HG02870 (cell line): ENCODE measurements around the gene ATXN10.
"Not testable (repeated sequence)": the region's sequence is repeated elsewhere in the genome, so short reads cannot be mapped to it uniquely, and the experiment has no call there.

ENCODE experiments used
- ATAC-seq: cut with Tn5 transposase; IDR thresholded peaks from one replicate; pipeline ENCODE4 v1.9.1; 2021; ENCODE audit warnings: mild to moderate bottlenecking, moderate library complexity; ENCODE audit not compliant: unreplicated experiment

The ATXN10 gene

DNA sequence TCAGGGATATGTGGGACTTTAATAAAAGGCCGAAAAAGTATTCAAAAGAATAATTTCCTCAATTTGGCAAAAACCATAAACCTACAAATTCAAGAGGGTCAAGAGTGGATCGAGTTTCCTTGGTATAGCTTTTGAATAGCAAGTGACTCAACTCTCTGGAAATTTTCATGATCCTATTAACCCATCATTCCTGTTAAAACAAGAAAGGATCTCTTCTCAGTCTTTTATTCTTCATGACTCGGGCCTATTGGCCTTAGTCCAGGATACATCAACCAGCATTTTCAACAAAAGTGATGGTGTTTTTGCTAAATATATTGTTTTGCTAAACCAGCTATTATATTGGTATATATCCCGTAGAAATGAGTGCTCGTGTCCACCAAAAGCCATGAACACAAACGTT is 110.3 kb downstream of the ATXN10 start:
- ATAC-seq: no peak

DNA sequence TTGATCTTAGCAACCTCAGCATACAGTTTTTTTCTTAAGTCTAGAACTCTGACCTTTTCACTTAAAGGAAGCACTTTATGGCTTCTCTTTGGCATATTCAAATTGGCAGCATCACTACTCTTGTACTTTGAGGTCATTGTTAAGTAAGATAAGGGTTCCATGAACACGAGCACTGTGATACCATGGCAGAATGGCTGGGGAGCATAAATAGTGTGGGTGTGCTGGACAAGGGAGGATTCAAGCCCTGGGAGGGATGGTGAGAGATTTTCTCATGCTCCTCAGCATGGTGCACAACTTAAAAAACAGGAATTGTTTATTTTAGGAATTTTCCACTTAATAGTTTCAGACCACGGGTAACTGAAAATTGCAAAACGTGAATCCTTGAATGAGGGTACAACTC is 111.4 kb downstream of the ATXN10 start:
- no peak for ATAC-seq

DNA sequence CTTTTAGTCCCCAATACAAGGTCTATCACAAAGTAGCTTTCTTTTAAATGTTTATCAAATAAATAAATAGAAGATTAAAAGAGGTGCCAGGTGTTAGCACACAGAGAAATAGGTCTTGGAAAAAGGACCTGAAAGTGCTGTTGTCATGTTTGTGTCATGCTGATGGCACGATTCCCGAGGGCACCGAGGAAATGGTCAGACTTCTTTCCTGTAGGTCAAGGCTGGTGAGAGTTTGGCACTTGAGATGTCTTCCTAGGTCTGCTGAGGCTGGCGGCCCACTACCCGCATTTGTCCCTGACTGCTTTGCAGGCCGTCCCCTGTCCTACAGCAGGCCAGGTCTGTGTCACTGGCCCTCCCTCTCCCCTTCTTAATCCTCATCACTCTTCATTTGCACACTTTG is 112.1 kb downstream of the ATXN10 start:
- ATAC-seq: no peak

DNA sequence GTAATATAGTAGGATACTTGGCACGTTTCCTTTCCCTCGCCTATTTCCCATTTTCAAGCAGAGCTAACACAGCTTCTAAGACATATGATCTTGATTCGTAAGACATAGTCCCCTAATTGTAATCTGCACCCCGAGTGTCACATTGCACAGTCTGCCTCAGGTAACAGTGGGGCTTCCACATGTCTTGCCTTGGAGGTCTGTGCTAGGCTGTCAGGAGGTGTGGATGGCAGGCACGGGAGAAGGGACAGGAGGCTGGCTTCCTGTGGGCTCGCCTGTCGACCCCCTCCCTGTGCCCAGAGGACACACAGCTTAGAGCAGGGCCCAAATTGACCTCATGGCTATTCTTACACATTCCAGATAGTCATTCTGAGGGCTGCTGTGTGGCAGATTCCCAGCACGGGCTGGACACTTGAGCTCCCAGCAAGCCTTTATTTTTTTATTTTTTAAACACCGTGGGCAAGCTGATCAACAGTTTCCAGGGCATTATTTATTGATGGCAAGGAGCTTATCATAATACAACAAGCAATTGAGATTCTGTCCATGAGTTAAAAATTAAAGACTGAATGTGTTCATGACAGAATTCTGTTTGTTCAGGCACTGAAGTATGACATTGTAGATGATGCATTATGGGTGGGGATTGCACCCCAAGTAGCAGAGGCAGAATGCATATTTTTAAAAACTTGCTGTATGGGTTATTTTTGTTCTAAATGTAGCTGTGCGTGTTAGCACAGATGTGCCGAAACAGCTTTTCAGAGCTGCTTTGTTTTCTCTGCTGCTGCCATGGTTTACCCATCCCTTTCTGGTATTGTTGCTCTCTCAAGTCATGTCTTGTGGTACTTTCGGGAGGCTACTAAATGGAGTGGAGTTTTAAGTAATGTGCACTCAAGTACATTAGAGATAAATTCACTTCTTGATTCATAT is 113.0 kb downstream of the ATXN10 start:
- ATAC-seq: peak; percentile 48

DNA sequence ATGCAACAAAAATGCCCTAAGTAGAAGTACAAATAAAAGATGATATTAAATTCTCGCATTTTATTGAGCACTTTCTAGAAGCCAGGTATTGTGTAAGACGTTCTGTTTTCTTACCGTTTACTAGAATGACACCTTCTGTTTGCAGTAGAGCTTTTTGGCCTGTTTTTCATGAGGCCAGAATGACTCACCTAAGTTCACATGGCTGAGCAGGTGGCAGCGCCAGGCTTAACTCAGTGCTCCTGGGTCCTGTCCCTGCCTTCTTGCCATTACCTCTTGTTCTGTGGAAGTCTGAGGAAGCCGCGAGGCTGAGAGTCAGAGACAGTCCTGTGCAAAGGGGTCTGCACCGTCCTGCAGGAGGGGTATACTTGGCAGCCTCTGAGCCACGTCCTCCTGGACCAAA is 113.8 kb downstream of the ATXN10 start:
- no peak for ATAC-seq

DNA sequence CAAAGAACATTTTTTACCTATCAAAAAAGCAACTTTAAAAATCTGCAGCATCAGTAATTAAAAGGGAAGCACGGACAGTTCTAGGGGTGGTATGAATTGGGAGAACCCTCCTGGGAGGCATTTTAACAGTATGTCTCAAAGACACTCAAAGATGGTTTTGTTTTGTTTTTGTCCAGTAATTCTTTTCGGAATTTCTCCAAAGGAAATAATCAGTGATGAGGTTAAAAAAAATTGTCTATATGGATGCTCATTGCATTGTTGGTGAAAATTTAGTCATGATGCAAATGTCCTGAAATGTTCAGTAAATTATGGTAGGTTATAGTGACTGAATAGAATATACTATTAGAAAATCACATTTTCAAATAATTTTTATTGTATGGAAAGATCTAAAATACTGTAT is 115.1 kb downstream of the ATXN10 start:
- no peak for ATAC-seq

DNA sequence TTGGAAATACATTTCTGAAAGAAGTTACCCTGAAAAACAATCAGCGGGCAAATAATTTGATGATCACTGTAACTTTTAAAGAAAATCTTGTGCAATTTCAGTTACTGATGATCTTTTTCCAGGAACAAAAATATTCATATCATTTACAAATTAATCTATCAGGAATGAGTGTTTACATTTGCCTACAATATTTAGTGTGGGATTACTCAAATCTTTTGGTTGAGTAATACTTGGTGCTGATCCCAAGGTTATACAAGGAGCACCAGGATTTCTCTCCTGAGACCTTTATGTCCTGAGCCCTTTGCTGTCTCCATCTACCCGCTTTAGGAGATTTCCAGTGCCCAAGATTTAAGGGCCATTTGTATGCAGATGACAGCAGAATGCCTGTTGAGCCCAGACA is 116.1 kb downstream of the ATXN10 start:
- no peak for ATAC-seq

DNA sequence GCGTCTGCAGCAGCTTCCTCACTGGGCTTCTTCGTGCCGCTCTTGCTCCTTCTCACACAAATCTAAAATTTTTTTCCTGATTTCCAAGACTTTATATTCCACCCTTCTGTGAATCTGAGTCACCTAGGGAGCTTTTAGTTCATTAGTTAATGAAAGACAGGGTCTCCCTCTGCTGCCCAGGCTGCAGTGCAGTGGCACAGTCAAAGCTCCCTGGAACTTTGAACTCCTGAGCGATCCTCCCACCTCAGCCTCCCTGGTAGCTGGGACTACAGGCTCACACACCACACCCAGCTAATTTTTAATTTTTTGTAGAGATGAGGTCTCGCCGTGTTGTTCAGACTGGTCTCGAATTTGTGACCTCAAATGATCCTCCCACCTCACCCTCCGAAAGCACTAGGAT is 116.9 kb downstream of the ATXN10 start:
- ATAC-seq: no peak

DNA sequence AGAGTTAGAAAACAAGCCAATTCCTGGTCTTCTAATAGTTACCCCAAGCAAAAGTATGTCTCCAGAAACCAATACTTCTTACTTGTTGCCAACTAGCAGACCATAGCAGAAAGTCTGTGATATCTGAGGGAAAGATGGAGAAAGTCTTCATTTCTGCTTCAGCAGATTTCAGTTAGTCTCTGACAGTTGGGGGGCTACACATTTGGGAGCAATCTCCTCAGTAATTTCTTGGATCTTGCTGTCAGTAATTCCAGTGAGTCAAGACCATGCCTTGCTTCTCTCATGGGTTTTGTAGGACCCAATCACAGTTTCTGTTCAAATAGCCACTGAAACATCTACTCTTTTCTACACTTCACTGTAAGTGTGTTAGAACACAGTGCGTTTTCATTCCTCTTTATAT is 118.8 kb downstream of the ATXN10 start:
- no peak for ATAC-seq

DNA sequence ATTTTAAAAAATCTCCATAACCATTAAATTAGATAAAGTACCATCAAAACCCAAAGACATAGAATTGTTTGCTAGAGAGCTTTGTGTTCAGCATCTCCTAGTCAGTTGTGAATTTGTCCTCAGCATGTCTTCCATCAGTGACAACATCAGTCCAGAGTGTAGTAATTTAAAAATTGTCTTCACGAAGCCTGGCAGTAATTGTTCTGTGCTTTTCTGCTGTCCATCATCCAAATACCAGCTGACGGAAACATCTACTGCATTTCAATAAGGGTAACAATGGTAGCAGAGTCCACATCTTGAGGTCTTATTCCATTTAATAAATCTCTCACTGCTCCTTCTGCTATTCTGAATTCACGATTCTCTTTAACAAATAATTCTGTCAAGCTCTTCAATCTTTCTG is 121.5 kb downstream of the ATXN10 start:
- no peak for ATAC-seq

DNA sequence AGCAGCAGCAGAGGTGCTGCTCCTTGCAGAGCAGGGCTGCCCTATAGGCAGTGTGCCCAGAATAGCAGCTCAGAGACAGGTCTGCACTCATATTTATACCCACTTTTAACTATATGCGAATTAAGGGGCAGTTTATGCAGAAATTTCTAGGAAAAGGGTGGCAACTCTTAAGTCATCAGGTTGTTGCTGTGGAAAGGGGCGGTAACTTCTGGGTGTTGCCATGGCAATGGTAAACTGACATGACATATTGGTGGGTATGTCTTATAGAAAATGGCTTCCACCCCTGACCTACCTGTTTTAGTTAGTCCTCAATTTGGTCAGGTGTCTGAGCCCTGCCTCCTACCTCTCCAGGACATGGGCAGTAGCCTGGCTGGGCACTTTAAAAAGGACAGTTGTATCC is 122.3 kb downstream of the ATXN10 start:
- no peak for ATAC-seq

DNA sequence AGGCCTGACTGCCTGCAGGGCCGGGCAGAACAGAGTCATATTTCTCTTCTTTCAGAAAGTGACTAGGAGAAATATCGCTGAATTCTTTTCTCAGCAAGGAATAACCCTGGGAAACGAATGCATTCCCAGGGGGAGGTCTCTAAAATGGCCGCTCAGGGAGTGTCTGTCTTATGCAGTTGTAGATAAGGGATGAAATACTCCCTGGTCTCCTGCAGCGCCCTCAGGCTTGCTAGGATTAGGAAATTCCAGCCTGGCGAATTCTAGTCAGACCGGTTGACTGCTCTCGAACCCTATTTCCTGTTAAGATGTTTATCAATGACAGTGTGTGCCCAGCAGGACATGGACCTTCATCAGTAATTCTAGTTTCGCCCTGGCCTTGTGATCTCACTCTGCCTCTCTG is 124.4 kb downstream of the ATXN10 start:
- ATAC-seq: not testable (repeated sequence)

DNA sequence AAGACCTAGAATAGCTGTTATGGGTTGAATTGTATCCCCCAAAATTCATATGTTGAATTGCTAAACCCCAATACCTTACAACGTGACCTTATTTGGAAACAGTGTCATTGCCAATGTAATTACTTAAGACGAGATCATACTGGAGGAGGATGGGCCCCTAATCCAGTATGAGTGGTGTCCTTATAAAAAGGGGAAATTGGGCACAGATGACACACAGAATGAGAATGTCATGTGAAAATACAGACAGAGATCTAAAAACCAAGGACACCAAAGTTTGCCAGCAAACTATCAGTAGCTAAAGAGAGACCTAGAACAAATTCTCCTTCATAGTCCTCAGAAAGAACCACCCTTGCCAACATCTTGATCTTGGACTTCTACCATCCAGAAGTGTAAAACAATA is 127.7 kb downstream of the ATXN10 start:
- no peak for ATAC-seq

DNA sequence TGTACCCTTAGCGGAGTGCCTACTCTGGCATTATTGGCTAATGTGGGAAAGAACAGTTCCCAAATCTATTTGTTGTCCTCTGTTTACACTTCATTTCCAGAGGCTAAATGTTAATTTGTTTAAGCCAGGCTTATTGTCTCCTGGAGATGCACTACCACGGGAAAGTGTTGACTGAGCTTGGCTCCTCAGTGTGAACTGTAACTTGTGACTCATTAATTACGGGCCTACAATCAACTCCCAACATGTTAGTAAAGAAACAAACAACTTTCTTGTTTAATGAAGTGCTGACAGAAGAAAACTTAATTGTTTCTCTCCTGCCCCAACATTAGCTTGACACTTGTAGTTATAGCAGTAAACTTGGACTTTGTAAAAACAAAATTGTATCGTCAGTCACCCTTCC is 130.4 kb downstream of the ATXN10 start:
- ATAC-seq: no peak

DNA sequence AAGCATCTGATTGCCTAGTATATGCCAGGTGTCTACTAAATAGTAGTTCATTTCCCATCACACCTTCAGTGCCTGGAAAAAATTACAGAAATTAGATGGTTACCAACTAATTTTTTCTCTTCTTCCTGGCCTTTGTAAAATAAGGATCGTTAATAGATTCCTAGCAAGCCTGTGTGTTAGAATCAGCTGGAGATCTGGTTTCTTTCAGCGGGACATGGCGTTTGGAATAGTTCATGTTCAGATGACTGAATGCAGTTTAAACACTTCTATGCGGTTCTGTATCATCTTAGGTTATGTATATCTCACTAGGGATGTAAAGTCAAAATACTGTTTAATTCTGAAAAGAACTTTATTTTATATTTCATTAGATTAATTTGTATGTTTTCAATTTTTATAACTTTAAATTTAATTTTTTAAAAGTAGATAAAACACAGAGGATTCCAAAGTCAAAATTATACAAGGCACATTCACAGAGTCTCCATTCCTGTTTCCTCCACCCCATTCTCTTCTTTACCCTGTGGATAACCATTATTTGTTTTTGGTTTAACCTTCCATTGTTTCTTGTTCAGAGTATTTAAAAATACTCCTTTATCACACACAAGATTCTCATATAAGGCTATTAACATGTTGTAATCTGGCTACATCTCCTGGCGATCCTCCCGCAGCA is 132.8 kb downstream of the ATXN10 start:
- ATAC-seq: no peak

DNA sequence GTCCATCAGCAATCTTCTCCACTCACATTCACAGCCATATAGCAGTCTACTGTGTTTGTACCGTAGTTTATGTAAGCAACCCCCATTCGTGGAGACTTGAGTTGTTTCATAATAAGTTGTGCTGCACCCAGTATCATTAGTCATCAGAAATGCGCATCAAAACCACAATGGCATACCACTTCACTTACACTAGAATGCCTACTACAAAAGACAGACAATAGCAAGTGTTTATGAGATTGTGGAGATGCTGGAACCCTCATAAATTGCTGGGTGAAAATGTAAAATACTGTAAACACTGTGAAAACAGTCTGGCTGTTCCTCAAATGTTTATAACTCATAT is 133.3 kb downstream of the ATXN10 start:
- no peak for ATAC-seq

DNA sequence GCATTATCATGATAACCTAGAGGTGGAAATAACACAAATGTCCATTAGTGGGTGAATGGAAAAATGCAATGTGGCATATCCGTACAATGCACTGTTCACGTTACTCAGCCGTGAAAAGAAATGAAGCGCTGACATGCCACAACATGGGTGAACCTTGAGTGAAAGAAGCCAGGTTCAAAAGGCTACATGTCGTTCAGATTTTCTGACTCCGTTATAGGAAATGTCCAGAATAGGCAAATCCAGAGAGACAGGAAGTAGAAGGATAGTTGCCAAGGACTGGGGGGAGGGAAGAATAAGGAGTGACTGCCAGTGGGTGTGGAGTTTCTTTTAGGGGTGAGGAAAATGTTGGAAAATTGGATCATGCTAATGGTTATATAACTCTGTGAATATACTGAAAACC is 133.8 kb downstream of the ATXN10 start:
- no peak for ATAC-seq

DNA sequence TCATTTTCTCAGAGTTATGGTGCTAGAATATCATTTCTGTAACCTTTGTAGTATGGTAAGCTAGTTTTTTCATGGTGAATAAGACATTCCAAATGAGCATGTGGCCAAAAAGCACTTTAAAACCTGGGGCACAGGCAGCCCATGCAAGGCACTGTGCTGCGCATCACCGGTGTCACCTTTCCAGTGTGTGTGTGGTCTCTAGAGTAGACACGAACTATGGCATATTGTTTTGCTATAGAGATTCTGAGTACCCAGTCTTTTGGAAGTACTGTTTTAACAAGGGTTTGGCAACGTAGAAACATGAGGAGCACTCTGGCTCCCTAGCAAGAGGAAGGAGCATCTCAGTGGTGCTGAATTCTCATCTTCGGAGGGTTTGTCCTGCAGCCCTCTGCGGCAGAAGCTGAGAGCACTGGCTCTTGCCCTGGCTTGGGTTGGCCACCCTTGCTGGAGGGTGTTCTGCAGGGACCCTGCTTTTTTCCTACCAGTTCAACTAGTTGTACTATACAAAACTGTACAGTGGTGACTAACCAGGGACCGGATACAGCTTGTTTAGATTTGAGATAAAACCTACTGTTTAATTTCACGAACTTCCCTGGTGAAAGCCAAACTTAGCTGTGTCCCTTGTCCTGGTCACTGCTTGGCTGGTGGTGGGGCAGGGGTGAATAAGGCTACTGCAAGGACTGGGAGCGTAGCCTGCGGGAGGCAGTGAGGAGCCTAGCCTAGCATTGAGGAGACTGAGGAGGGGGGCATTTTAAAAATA is 135.7 kb downstream of the ATXN10 start:
- ATAC-seq: no peak

DNA sequence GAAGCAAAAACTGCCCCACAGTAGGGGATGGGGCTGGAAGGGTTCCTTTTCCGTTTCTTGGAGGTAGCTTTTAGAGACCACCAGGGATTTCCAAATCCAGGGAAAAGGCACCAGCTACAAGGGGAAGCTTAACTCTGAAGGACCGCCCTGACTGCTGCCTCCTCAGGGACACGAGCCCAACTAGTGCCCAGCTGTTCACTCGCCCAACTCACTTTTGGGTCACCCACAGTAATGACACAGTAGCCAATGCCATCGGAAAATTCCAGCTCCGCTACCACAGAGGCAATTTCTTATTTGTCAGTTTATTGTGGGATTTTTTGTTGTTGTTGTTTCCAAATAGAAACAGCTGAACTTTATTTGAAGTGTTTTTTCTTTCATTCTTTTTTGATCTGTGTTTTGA is 141.3 kb downstream of the ATXN10 start:
- no peak for ATAC-seq

DNA sequence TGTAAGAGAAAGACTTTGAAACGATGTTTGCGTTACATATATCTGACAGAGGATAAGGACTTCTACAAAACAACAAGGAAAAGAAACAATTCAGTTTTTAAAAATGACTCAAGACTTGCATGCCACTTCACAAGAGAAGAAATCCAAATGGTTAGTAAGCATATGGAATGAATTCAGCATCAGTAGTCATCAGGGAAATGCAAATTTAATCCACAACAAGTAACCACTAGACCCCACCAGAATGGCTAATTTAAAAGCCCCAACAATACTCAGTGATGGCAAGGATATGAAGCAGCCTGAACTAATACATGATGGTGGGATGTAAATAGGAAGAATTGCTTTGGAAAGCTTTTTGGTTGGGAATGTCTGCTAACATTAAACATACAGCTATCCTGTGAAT is 142.6 kb downstream of the ATXN10 start:
- no peak for ATAC-seq

DNA sequence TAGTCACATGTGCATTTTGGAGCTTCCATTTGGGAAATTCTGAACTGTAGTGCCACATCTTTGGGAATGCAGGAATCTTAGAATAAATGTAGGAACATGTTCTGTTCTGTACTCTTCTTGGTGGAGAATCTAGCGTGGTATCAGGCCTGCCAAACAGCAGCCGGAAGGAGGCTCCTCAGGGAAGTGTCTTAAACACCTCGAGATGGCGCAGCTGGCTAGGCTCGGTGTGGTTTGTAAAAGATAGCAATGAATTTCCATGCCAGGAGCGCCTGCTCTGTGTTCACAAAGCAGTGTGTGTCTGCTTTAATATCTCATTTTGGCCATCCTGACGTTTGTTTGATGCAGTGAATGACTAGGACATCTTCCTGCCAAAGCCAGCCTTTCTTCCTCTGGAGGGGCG is 145.1 kb downstream of the ATXN10 start:
- ATAC-seq: no peak
